Osteocyte (in vitro differentiated cells): Measurements from ENCODE around the gene ADPRM. TPM values are rescaled to one million over a fixed set of nuclear protein-coding genes. Genes with fewer than 3 reads are reported as not detected.

Experiments used
- DNase-seq: peaks from one replicate; pipeline ENCODE4 v3.0.0; 2021; ENCODE audit warnings: mixed read lengths; ENCODE audit not compliant: unreplicated experiment; ENCODE audit errors: extremely low spot score
- H3K27ac Mint-ChIP-seq: one replicate; pipeline ENCODE4 v1.8.0; 2021; ENCODE audit warnings: mild to moderate bottlenecking, mixed read lengths; ENCODE audit not compliant: unreplicated experiment
- H3K27me3 Mint-ChIP-seq: one replicate; pipeline ENCODE4 v1.8.0; 2021; ENCODE audit warnings: mixed read lengths; ENCODE audit not compliant: unreplicated experiment
- H3K36me3 Mint-ChIP-seq: one replicate; pipeline ENCODE4 v1.8.0; 2021; ENCODE audit warnings: mixed read lengths; ENCODE audit not compliant: unreplicated experiment
- H3K4me1 Mint-ChIP-seq: one replicate; pipeline ENCODE4 v1.8.0; 2021; ENCODE audit warnings: mixed read lengths; ENCODE audit not compliant: unreplicated experiment
- H3K4me3 Mint-ChIP-seq: one replicate; pipeline ENCODE4 v1.8.0; 2021; ENCODE audit warnings: mild to moderate bottlenecking, moderate library complexity, mixed read lengths; ENCODE audit not compliant: unreplicated experiment
- H3K9me3 Mint-ChIP-seq: one replicate; pipeline ENCODE4 v1.8.0; 2021; ENCODE audit warnings: mixed read lengths; ENCODE audit not compliant: unreplicated experiment
- CTCF ChIP-seq: fragments of 200-600 bp; sonication (generic); IDR thresholded peaks from 2 replicates; pipeline ENCODE4 v1.5.0; 2021; ENCODE audit warnings: antibody characterized with exemption, mild to moderate bottlenecking, moderate library complexity
- total RNA-seq: library from RNA; stranded (reverse); gene quantifications from 2 replicates; pipeline ENCODE4 v1.2.1, GENCODE V29; 2021

Gene ADPRM
- total RNA-seq, 1 donor from 2014 or later, result 13.1 TPM

- Mint-ChIP-seq H3K9me3 (no peaks in the 10 kb centered on the region), H3K27ac (no peak overlapping the region), H3K27me3 (peaks cover 18% of the 10 kb centered on the region), H3K36me3 (no peaks in the 10 kb centered on the region), H3K4me3 (no peak overlapping the region), H3K4me1 (no peaks in the 10 kb centered on the region)
- DNase-seq, result no peak
- TF ChIP-seq CTCF, result no peak
Observed at GRCh38 chr17:10744501-10745000, 47.2 kb downstream of the ADPRM start.

GRCh38 chr17:10745231-10745630 lies 47.8 kb downstream of the ADPRM start:
- TF ChIP-seq CTCF, result no peak
- Mint-ChIP-seq H3K4me3 (no peak overlapping the region), H3K27ac (no peak overlapping the region), H3K4me1 (no peaks in the 10 kb centered on the region), H3K9me3 (no peaks in the 10 kb centered on the region), H3K27me3 (peaks cover 15% of the 10 kb centered on the region), H3K36me3 (no peaks in the 10 kb centered on the region)
- no peak for DNase-seq

GRCh38 chr17:10748531-10749181 lies 51.3 kb downstream of the ADPRM start:
- TF ChIP-seq CTCF, result no peak
- Mint-ChIP-seq H3K36me3 (no peaks in the 10 kb centered on the region), H3K27ac (no peak overlapping the region), H3K4me1 (no peaks in the 10 kb centered on the region), H3K27me3 (peaks cover 11% of the 10 kb centered on the region), H3K4me3 (no peak overlapping the region), H3K9me3 (no peaks in the 10 kb centered on the region)
- no peak for DNase-seq

GRCh38 chr17:10750210-10750609 lies 52.8 kb downstream of the ADPRM start:
- H3K4me1 Mint-ChIP-seq, result peaks cover 3% of the 10 kb centered on the region
- no peak for TF ChIP-seq CTCF
- DNase-seq, result no peak
- H3K36me3 Mint-ChIP-seq, result no peaks in the 10 kb centered on the region
- no peak overlapping the region for H3K4me3 Mint-ChIP-seq
- H3K9me3 Mint-ChIP-seq, result no peaks in the 10 kb centered on the region
- H3K27me3 Mint-ChIP-seq, result peaks cover 7% of the 10 kb centered on the region
- no peak overlapping the region for H3K27ac Mint-ChIP-seq

GRCh38 chr17:10751563-10751962 lies 54.2 kb downstream of the ADPRM start:
- Mint-ChIP-seq H3K27me3 (peaks cover 5% of the 10 kb centered on the region), H3K27ac (no peak overlapping the region), H3K4me1 (peaks cover 3% of the 10 kb centered on the region), H3K36me3 (no peaks in the 10 kb centered on the region), H3K4me3 (no peak overlapping the region), H3K9me3 (no peaks in the 10 kb centered on the region)
- no peak for TF ChIP-seq CTCF
- no peak for DNase-seq
